HepG2 (cell line): ENCODE results near the gene OGA. TPM values are rescaled to one million over a fixed set of nuclear protein-coding genes. Genes with fewer than 3 reads are reported as not detected.
A peak's percentile ranks its signal among the peaks of the same experiment; 100 is the strongest.

Experiments
- ARNTL ChIP-seq: sonication (generic); formaldehyde crosslinking; IDR thresholded peaks from 2 replicates; pipeline ENCODE4 v1.4.0; 2020; ENCODE audit warnings: mild to moderate bottlenecking, missing genetic modification reagents
- CCDC6 ChIP-seq: sonication (generic); formaldehyde crosslinking; IDR thresholded peaks from 2 replicates; pipeline ENCODE4 v1.8.1; 2022; ENCODE audit warnings: mild to moderate bottlenecking, missing genetic modification reagents, moderate library complexity
- CEBPB ChIP-seq: IDR thresholded peaks from 2 replicates; pipeline ENCODE4 v1.6.1; 2011; ENCODE audit warnings: low read depth, low read length, improper control_type of control experiment, borderline replicate concordance
- DNMT3B ChIP-seq: conservative IDR thresholded peaks from 2 replicates; pipeline ENCODE4 v1.6.1; 2016; ENCODE audit warnings: missing biosample characterization, control low read depth
- DRAP1 ChIP-seq: IDR thresholded peaks from 2 replicates; pipeline ENCODE4 v1.6.1; 2016; ENCODE audit warnings: missing genetic modification reagents, missing compliant biosample characterization
- FOXK2 ChIP-seq: fragments of 450-650 bp; IDR thresholded peaks from 2 replicates; pipeline ENCODE4 v1.6.1; 2016
- HOXA5 ChIP-seq: sonication (generic); formaldehyde crosslinking; IDR thresholded peaks from 2 replicates; pipeline ENCODE4 v1.4.0; 2020; ENCODE audit warnings: missing genetic modification reagents
- KDM2A ChIP-seq: sonication (generic); formaldehyde crosslinking; IDR thresholded peaks from 2 replicates; pipeline ENCODE4 v1.4.0; 2020; ENCODE audit warnings: low read depth, missing genetic modification reagents, borderline replicate concordance
- KDM6A ChIP-seq: IDR thresholded peaks from 2 replicates; pipeline ENCODE4 v1.6.1; 2016; ENCODE audit warnings: low read depth
- MIER3 ChIP-seq: IDR thresholded peaks from 2 replicates; pipeline ENCODE4 v1.6.1; 2016; ENCODE audit warnings: missing compliant biosample characterization, borderline replicate concordance
- POLR2AphosphoS2 ChIP-seq: IDR thresholded peaks from 2 replicates; pipeline ENCODE4 v1.6.1; 2011; ENCODE audit warnings: low read depth, low read length, improper control_type of control experiment
- SOX13 ChIP-seq, 3 experiments: fragments of 450-650 bp in 1 of 3; sonication (generic) in 1 of 3; formaldehyde crosslinking in 1 of 3; IDR thresholded peaks in 2 of 3; conservative IDR thresholded peaks in 1 of 3; 2 replicates each; pipeline versions ENCODE4 v1.5.0 to v1.6.1; 2016 to 2020; ENCODE audit warnings: antibody characterized with exemption in 1 of 3, mild to moderate bottlenecking in 1 of 3, missing compliant biosample characterization in 1 of 3, missing genetic modification reagents in 1 of 3, moderate library complexity in 1 of 3
- TRIM22 ChIP-seq: fragments of 450-650 bp; IDR thresholded peaks from 2 replicates; pipeline ENCODE4 v1.6.1; 2017
- ZBTB40 ChIP-seq, 2 experiments: fragments of 450-650 bp in 1 of 2; sonication (generic) in 1 of 2; formaldehyde crosslinking in 1 of 2; IDR thresholded peaks; 2 replicates each; pipeline versions ENCODE4 v1.6.1 to v1.8.0; 2016 to 2022; ENCODE audit warnings: antibody characterized with exemption in 1 of 2, mild to moderate bottlenecking in 1 of 2, missing genetic modification reagents in 1 of 2
- ZNF619 ChIP-seq: sonication (generic); formaldehyde crosslinking; IDR thresholded peaks from 2 replicates; pipeline ENCODE4 v1.4.0; 2020; ENCODE audit warnings: mild to moderate bottlenecking, missing genetic modification reagents
- ZNF740 ChIP-seq: sonication (generic); formaldehyde crosslinking; IDR thresholded peaks from 2 replicates; pipeline ENCODE4 v1.4.0; 2020; ENCODE audit warnings: missing genetic modification reagents
- ZNF749 ChIP-seq: sonication (generic); formaldehyde crosslinking; IDR thresholded peaks from 2 replicates; pipeline ENCODE4 v1.8.0; 2022; ENCODE audit warnings: mild to moderate bottlenecking, missing genetic modification reagents, moderate library complexity, borderline replicate concordance
- polyA plus RNA-seq, 8 experiments: library from polyadenylated mRNA; depleted of rRNA in 3 of 8; stranded (reverse) in 7 of 8; unstranded in 1 of 8; fragments of >200 nt; fragmentation: Illumina TruSeq in 4 of 8; extraction: Trizol in 4 of 8; gene quantifications; 2 replicates each; pipeline versions ENCODE4 v1.2.1 to v1.2.3, GENCODE V29; 2011 to 2016; ENCODE audit warnings: low read depth in 4 of 8, missing spikeins in 1 of 8, mixed read lengths in 1 of 8; ENCODE audit not compliant: insufficient read depth in 1 of 8
- total RNA-seq, 5 experiments: library from RNA; depleted of rRNA; stranded (reverse); fragments of >200 nt; fragmentation: Illumina TruSeq; extraction: Trizol; gene quantifications; 2 replicates each; pipeline ENCODE4 v1.2.3, GENCODE V29; 2016; ENCODE audit warnings: low read depth in 1 of 5

Gene OGA
- total and polyA plus RNA-seq, 2 of the 13 experiments (the other 11 are each of a cell fraction or from before 2014, with no cell fraction given): 33.2 to 39.8 TPM

GRCh38 chr10:101818872-101819633 is 809 bp upstream of the OGA start (continued):
- TF ChIP-seq KDM6A (CRISPR knock-in tag): no peak
- no peak for TF ChIP-seq MIER3 (CRISPR knock-in tag)
- TF ChIP-seq CCDC6 (CRISPR knock-in tag): no peak
- TF ChIP-seq CEBPB: no peak
- no peak for TF ChIP-seq ZNF740 (CRISPR knock-in tag)
- no peak for TF ChIP-seq SOX13 (IDR thresholded peaks at IDR 0.05)
- no peak for TF ChIP-seq SOX13 (CRISPR knock-in tag; conservative IDR thresholded peaks at IDR 0.05 in 1 of 2, IDR thresholded peaks at IDR 0.05 in 1 of 2)
- TF ChIP-seq TRIM22: no peak
- TF ChIP-seq HOXA5 (CRISPR knock-in tag): no peak
- no peak for TF ChIP-seq FOXK2
- TF ChIP-seq ZBTB40 (IDR thresholded peaks at IDR 0.05): no peak
- 0 out of 2 replicates have a peak, but pooled peaks have one; percentile 21 for TF ChIP-seq ZBTB40 (CRISPR knock-in tag; IDR thresholded peaks at IDR 0.05)
- TF ChIP-seq KDM2A (CRISPR knock-in tag): no peak; the same call in 1 of the 2 replicates
- peak; percentile 65; the same call in 1 of the 2 replicates for TF ChIP-seq ZNF749 (CRISPR knock-in tag)
- TF ChIP-seq POLR2AphosphoS2: no peak
- TF ChIP-seq DNMT3B: no peak
- peak; percentile 26; the same call in 1 of the 2 replicates for TF ChIP-seq DRAP1 (CRISPR knock-in tag)
- no peak for TF ChIP-seq ARNTL (CRISPR knock-in tag)
- no peak for TF ChIP-seq ZNF619 (CRISPR knock-in tag)
